ENCODE data around the gene LINC00305.

LINC00305 gene

DNA sequence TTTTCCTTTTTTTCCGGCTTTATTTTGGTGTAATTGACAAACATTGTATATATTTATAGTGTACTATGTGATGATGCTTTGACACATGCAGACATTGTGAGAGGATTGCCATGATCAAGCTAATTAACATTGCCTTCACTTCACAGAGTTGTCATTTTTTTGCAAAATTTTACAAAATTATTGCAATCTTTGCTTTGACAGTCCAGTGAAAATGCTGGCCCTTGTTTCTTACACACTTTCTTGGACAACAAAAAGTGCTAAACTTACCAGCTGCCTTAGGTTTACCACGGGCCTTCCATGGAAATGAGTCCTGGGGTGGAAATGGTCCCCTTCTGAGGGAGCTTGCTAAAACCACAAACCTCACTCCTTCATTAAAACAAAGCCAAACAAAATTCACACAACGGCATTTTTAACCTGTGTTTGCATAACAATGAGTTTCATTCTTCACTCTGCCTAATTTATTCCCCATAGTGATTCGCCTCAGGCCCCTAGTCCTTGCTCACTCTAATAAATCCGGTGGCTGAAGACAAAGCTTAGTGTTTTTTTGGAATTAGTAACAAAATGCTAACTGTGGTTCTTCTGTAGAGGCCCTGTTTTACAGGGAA lies 32.2 kb downstream of the LINC00305 start:
- H3K9me2 ChIP-seq (replicated peaks; ENCODE audit: insufficient read depth, low read length), result no peaks in the 10 kb centered on the region
- no peak overlapping the region for H3K4me2 ChIP-seq (ENCODE audit: low read depth, low read length, poor library complexity, severe bottlenecking)
- no peaks in the 10 kb centered on the region for H4K20me1 ChIP-seq (ENCODE audit: low read depth, low read length)
- H3K36me3 ChIP-seq (ENCODE audit: low read length), result no peaks in the 10 kb centered on the region
- H2AFZ ChIP-seq (ENCODE audit: low read depth, low read length, severe bottlenecking), result no peak overlapping the region
- H3K79me2 ChIP-seq (ENCODE audit: insufficient read depth, low read length), result no peaks in the 10 kb centered on the region
- H3F3A ChIP-seq (ENCODE audit: insufficient read depth), result no peaks in the 10 kb centered on the region
- H3K9ac ChIP-seq (ENCODE audit: low read length), result no peak overlapping the region
- H3K27ac ChIP-seq (ENCODE audit: low read depth, low read length), result no peak overlapping the region
- no peaks in the 10 kb centered on the region for H3K9me3 ChIP-seq (ENCODE audit: insufficient read depth, low read length)
- TF ChIP-seq EZH2phosphoT487 (conservative IDR thresholded peaks at IDR 0.05; ENCODE audit: low read length), result no peak
- TF ChIP-seq, protein P1, sequence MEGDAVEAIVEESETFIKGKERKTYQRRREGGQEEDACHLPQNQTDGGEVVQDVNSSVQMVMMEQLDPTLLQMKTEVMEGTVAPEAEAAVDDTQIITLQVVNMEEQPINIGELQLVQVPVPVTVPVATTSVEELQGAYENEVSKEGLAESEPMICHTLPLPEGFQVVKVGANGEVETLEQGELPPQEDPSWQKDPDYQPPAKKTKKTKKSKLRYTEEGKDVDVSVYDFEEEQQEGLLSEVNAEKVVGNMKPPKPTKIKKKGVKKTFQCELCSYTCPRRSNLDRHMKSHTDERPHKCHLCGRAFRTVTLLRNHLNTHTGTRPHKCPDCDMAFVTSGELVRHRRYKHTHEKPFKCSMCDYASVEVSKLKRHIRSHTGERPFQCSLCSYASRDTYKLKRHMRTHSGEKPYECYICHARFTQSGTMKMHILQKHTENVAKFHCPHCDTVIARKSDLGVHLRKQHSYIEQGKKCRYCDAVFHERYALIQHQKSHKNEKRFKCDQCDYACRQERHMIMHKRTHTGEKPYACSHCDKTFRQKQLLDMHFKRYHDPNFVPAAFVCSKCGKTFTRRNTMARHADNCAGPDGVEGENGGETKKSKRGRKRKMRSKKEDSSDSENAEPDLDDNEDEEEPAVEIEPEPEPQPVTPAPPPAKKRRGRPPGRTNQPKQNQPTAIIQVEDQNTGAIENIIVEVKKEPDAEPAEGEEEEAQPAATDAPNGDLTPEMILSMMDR (IDR thresholded peaks at IDR 0.05; ENCODE audit: insufficient read depth, low read length, poor library complexity, severe bottlenecking), result no peak
- H3K4me3 ChIP-seq (ENCODE audit: insufficient read depth, low read length, poor library complexity, severe bottlenecking), result no peak overlapping the region
- no peaks in the 10 kb centered on the region for H3K27me3 ChIP-seq (ENCODE audit: low read length)

DNA sequence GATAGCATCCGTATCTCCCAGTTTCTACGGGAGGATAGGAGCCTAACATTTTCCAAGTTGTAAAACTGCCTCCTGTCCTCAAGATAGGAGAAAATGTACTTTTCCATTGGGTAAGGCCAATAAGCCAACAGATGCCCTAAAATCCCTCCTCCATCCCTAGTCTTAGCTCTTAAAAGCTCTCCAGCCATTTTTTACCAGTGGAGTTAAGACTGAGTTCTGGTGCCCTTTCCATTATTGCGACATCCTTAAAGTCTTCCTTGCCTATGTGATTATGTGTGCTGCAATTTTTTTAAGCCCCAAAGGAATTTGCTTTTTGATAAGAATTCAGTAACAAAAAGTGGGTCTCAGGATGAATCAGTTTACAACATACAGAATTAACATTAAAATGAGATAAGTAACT lies 33.0 kb downstream of the LINC00305 start:
- Histone ChIP-seq H3K9me3 (ENCODE audit: insufficient read depth, low read length) (no peaks in the 10 kb centered on the region), H3K9me2 (replicated peaks; ENCODE audit: insufficient read depth, low read length) (no peaks in the 10 kb centered on the region), H3K4me2 (ENCODE audit: low read depth, low read length, poor library complexity, severe bottlenecking) (no peak overlapping the region), H4K20me1 (ENCODE audit: low read depth, low read length) (no peaks in the 10 kb centered on the region), H3K27me3 (ENCODE audit: low read length) (no peaks in the 10 kb centered on the region), H3K79me2 (ENCODE audit: insufficient read depth, low read length) (no peaks in the 10 kb centered on the region), H2AFZ (ENCODE audit: low read depth, low read length, severe bottlenecking) (no peak overlapping the region), H3K9ac (ENCODE audit: low read length) (no peak overlapping the region), H3K36me3 (ENCODE audit: low read length) (no peaks in the 10 kb centered on the region), H3F3A (ENCODE audit: insufficient read depth) (no peaks in the 10 kb centered on the region), H3K4me3 (ENCODE audit: insufficient read depth, low read length, poor library complexity, severe bottlenecking) (no peak overlapping the region), H3K27ac (ENCODE audit: low read depth, low read length) (no peak overlapping the region)
- TF ChIP-seq, protein P1 (IDR thresholded peaks at IDR 0.05; ENCODE audit: insufficient read depth, low read length, poor library complexity, severe bottlenecking), result no peak
- no peak for TF ChIP-seq EZH2phosphoT487 (conservative IDR thresholded peaks at IDR 0.05; ENCODE audit: low read length)

DNA sequence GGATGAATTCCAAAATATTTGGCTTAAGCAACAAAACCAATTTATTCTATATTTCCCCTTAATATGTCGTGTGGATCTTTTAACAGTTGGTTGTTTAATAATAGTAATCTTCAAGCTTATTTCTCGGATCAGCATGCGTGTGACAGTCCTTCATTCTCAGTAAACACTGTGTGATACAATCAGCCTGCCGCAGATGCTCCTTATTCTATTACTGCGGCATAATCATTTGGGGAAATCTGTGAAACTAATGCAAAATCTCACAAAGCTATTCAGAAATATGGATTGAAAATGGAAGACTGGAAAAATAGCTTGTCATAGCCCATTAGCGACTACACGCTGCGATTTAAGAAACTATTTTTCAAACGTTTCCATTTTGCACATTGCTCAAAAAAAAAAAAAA lies 36.9 kb downstream of the LINC00305 start:
- Histone ChIP-seq H3K4me3 (ENCODE audit: insufficient read depth, low read length, poor library complexity, severe bottlenecking) (no peak overlapping the region), H2AFZ (ENCODE audit: low read depth, low read length, severe bottlenecking) (no peak overlapping the region), H3K79me2 (ENCODE audit: insufficient read depth, low read length) (no peaks in the 10 kb centered on the region), H3K27ac (ENCODE audit: low read depth, low read length) (no peak overlapping the region), H4K20me1 (ENCODE audit: low read depth, low read length) (no peaks in the 10 kb centered on the region), H3K36me3 (ENCODE audit: low read length) (no peaks in the 10 kb centered on the region), H3F3A (ENCODE audit: insufficient read depth) (no peaks in the 10 kb centered on the region), H3K9ac (ENCODE audit: low read length) (no peak overlapping the region), H3K27me3 (ENCODE audit: low read length) (no peaks in the 10 kb centered on the region), H3K9me2 (replicated peaks; ENCODE audit: insufficient read depth, low read length) (no peaks in the 10 kb centered on the region), H3K9me3 (ENCODE audit: insufficient read depth, low read length) (no peaks in the 10 kb centered on the region), H3K4me2 (ENCODE audit: low read depth, low read length, poor library complexity, severe bottlenecking) (no peak overlapping the region)
- TF ChIP-seq, protein P1 (IDR thresholded peaks at IDR 0.05; ENCODE audit: insufficient read depth, low read length, poor library complexity, severe bottlenecking), result no peak
- no peak for TF ChIP-seq EZH2phosphoT487 (conservative IDR thresholded peaks at IDR 0.05; ENCODE audit: low read length)

Measured in SU-DHL-6 (cell line).